Left lung (tissue), 10 donors: ENCODE measurements around the gene CAPN5. TPM values are rescaled to one million over a fixed set of nuclear protein-coding genes. Genes with fewer than 3 reads are reported as not detected.
A peak's percentile ranks its signal among the peaks of the same experiment; 100 is the strongest.

Experiments used
- ATAC-seq: fragments of 200-7000 bp; cut with Tn5 transposase; one replicate; pipeline ENCODE4 v1.9.1; 2020; ENCODE audit warnings: moderate library complexity
- DNase-seq, 4 donors: peaks; one replicate each; pipeline ENCODE4 v3.0.0-alpha.2; 2013 to 2020
- H3K27ac ChIP-seq, 2 donors: fragments of 200-600 bp; sonication (generic) in 1 of 2; one replicate each; pipeline versions ENCODE4 v1.5.0 to v1.8.0; 2020 to 2021
- H3K27me3 ChIP-seq, 2 donors: fragments of 200-600 bp; sonication (generic) in 1 of 2; one replicate each; pipeline versions ENCODE4 v1.5.0 to v1.8.0; 2020 to 2021
- H3K36me3 ChIP-seq, 2 donors: fragments of 200-600 bp; sonication (generic) in 1 of 2; one replicate each; pipeline versions ENCODE4 v1.5.0 to v1.8.0; 2020 to 2021
- H3K4me1 ChIP-seq, 2 donors: fragments of 200-600 bp; one replicate each; pipeline ENCODE4 v1.8.0; 2021
- H3K4me3 ChIP-seq, 2 donors: fragments of 200-600 bp; sonication (generic) in 1 of 2; one replicate each; pipeline versions ENCODE4 v1.5.0 to v1.8.0; 2020 to 2021; ENCODE audit warnings: mild to moderate bottlenecking in 1 of 2
- H3K9me3 ChIP-seq, 2 donors: fragments of 200-600 bp; sonication (generic) in 1 of 2; one replicate each; pipeline versions ENCODE4 v1.5.0 to v1.8.0; 2020 to 2021
- intact Hi-C, 2 donors: fragments of 100-400 bp; cut with DNase I; formaldehyde crosslinking; loops; one replicate each; pipeline versions ENCODE4 v1.11.2 to v1.14.2; 2022
- polyA plus RNA-seq, 6 donors: library from polyadenylated mRNA; unstranded; fragments of 120-200 nt; gene quantifications; one replicate each; pipeline ENCODE4 v1.2.1, GENCODE V29; 2013; ENCODE audit not compliant: insufficient read length in 6 of 6
- total RNA-seq, 2 donors: library from RNA; stranded (reverse); fragmentation: NEBNext Ultra II Directional; extraction: Animal tissue kit (Norgen Biotek cat#: 25700); gene quantifications; one replicate each; pipeline ENCODE4 v1.2.1, GENCODE V29; 2021
- TF ChIP-seq, protein P1 (sequence below), 2 donors: fragments of 200-600 bp; sonication (generic) in 1 of 2; IDR thresholded peaks; one replicate each; pipeline versions ENCODE4 v1.5.0 to v1.8.0; 2021; ENCODE audit warnings: antibody characterized with exemption in 2 of 2
- donor health status: DM: no; HTN: yes; CAD: no.
- donor health status: DM: no; HTN: no; CAD: no.

CAPN5 gene
- total and polyA plus RNA-seq, 8 donors = 11.7 to 32.9 (median 24.8) TPM

- intact Hi-C loops = no loop called here
Observed at GRCh38 chr11:77144196-77144856, 77.6 kb downstream of the CAPN5 start.

GRCh38 chr11:77144857-77145428, 78.2 kb downstream of the CAPN5 start:
- no peak overlapping the region for H3K27ac ChIP-seq
- intact Hi-C loops = no loop called here
- DNase-seq (peak in 1 of 4 donors; percentile 23), ATAC-seq (no peak)
- peaks cover 0 to 7% of the 10 kb centered on the region in 2 donors for H3K4me1 ChIP-seq
- H3K9me3 ChIP-seq = no peaks in the 10 kb centered on the region
- no peaks in the 10 kb centered on the region for H3K36me3 ChIP-seq
- H3K4me3 ChIP-seq = no peak overlapping the region
- H3K27me3 ChIP-seq = peaks cover 0 to 17% of the 10 kb centered on the region in 2 donors
- TF ChIP-seq, protein P1, sequence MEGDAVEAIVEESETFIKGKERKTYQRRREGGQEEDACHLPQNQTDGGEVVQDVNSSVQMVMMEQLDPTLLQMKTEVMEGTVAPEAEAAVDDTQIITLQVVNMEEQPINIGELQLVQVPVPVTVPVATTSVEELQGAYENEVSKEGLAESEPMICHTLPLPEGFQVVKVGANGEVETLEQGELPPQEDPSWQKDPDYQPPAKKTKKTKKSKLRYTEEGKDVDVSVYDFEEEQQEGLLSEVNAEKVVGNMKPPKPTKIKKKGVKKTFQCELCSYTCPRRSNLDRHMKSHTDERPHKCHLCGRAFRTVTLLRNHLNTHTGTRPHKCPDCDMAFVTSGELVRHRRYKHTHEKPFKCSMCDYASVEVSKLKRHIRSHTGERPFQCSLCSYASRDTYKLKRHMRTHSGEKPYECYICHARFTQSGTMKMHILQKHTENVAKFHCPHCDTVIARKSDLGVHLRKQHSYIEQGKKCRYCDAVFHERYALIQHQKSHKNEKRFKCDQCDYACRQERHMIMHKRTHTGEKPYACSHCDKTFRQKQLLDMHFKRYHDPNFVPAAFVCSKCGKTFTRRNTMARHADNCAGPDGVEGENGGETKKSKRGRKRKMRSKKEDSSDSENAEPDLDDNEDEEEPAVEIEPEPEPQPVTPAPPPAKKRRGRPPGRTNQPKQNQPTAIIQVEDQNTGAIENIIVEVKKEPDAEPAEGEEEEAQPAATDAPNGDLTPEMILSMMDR (IDR thresholded peaks at IDR 0.05) = no peak

More at GRCh38 chr11:77144196-77144856, 77.6 kb downstream of the CAPN5 start:
- DNase-seq (peak in 1 of 4 donors; percentile 41), ATAC-seq (no peak)
- H3K27ac ChIP-seq = no peak overlapping the region
- H3K4me3 ChIP-seq = no peak overlapping the region
- no peaks in the 10 kb centered on the region for H3K9me3 ChIP-seq
- TF ChIP-seq, protein P1 (IDR thresholded peaks at IDR 0.05) = no peak
- peaks cover 0 to 17% of the 10 kb centered on the region in 2 donors for H3K27me3 ChIP-seq
- H3K36me3 ChIP-seq = no peaks in the 10 kb centered on the region
- peaks cover 0 to 7% of the 10 kb centered on the region in 2 donors for H3K4me1 ChIP-seq

DNA sequence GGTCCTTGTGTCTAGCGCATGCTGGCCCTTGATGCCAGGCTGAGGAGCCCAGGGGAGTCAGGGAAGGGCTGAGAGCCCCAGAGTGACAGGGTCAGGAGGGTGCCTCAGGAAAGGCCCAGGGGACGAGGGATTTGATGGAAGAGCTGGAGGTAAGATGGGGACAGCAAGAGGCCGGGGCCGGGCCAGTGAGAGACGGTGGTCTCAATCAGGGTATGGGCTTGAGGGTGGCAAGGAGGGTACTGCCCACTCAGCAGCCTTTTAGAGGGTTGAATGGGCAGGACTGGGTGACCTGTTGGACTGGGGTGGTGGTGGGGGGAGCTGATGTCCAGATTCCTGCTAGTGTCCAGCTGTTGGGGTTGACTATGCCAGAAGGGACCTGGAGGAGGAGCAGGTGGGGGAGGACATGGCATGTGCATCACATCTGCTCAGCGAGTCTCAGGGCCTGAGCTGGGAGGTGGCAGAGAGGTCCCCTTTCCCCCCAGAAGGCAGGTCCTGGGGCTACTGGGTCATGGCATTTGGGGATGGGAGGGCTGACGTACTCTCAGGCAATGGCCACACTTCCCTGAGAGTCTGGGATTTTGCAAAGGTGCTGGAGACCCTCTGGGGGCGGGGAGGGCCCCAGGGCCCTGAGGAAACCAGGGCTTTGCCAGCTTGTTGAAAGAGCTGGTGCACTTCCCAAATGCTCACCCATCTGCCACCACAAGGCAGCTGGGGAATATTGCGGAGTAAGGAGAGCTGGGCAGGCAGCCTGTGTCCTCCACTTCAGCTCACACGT, 79.7 kb downstream of the CAPN5 start:
- Histone ChIP-seq H3K27me3 (peaks cover 0 to 17% of the 10 kb centered on the region in 2 donors), H3K27ac (no peak overlapping the region), H3K9me3 (no peaks in the 10 kb centered on the region), H3K4me3 (no peak overlapping the region), H3K36me3 (no peaks in the 10 kb centered on the region), H3K4me1 (no peaks in the 10 kb centered on the region)
- ATAC-seq (no peak), DNase-seq (peak in 1 of 4 donors; percentile 64)
- intact Hi-C loops = no loop called here
- TF ChIP-seq, protein P1 (IDR thresholded peaks at IDR 0.05) = no peak

GRCh38 chr11:77147036-77147315, 80.2 kb downstream of the CAPN5 start:
- Histone ChIP-seq H3K36me3 (no peaks in the 10 kb centered on the region), H3K4me3 (no peak overlapping the region), H3K27me3 (peaks cover 0 to 17% of the 10 kb centered on the region in 2 donors), H3K9me3 (no peaks in the 10 kb centered on the region), H3K4me1 (no peaks in the 10 kb centered on the region), H3K27ac (no peak overlapping the region)
- ATAC-seq (no peak), DNase-seq (no peak)
- TF ChIP-seq, protein P1 (IDR thresholded peaks at IDR 0.05) = no peak
- intact Hi-C loops = no loop called here
